GM12878 (cell line): Measurements from ENCODE around the gene FANCD2. TPM values are rescaled to one million over a fixed set of nuclear protein-coding genes. Genes with fewer than 3 reads are reported as not detected.

ENCODE experiments used
- ATAC-seq: fragments of 200-7000 bp; cut with Tn5 transposase; 3 replicates; pipeline ENCODE4 v1.9.1; 2020; ENCODE audit warnings: mild to moderate bottlenecking, moderate library complexity
- BruUV-seq: library from RNA; stranded (reverse); fragments of 400-500 nt; replicated peaks from 2 replicates; lab custom pipeline; 2021; lab: Mats Ljungman, UMichigan
- CTCF ChIA-PET: fragments of 300-600 bp; sonication (Branson Sonifier 250); formaldehyde crosslinking; extraction: SDS; loops from one replicate; lab custom pipeline; 2021; ENCODE audit warnings: inconsistent platforms; lab: Yijun Ruan, JAX
- POLR2A ChIA-PET: fragments of 350-600 bp; formaldehyde crosslinking; extraction: SDS; loops from one replicate; lab custom pipeline; 2021; ENCODE audit warnings: inconsistent platforms; lab: Charles Lee
- RAD21 ChIA-PET: fragments of 300-600 bp; sonication (Branson Sonifier 250); formaldehyde crosslinking; loops from one replicate; lab custom pipeline; 2023; ENCODE audit warnings: antibody characterized with exemption; ENCODE audit not compliant: unreplicated experiment; lab: Charles Lee
- SMC1A ChIA-PET: fragments of 300-600 bp; sonication (Branson Sonifier 250); formaldehyde crosslinking; loops from one replicate; lab custom pipeline; 2023; ENCODE audit not compliant: unreplicated experiment, uncharacterized antibody; lab: Charles Lee
- DNase-seq: peaks from one replicate; pipeline ENCODE4 v3.0.0-alpha.2; 2011; ENCODE audit warnings: low read depth, low spot score
- FAIRE-seq: peaks from 3 replicates; lab custom pipeline; 2011; peaks lifted over from hg19 to GRCh38; lab: Jason Lieb, UNC
- H2AFZ ChIP-seq: 2 replicates; pipeline ENCODE4 v1.6.0; 2011; ENCODE audit warnings: low read depth, low read length, control low read depth; ENCODE audit not compliant: control insufficient read depth
- H3K27ac ChIP-seq: 2 replicates; pipeline ENCODE4 v1.5.1; 2011; ENCODE audit warnings: control low read depth; ENCODE audit not compliant: control insufficient read depth, insufficient read depth
- H3K27me3 ChIP-seq, 2 experiments: replicated peaks in 1 of 2; 2 replicates each; pipeline versions ENCODE4 v1.6.0 to v1.6.1; 2011; ENCODE audit warnings: low read length in 1 of 2; ENCODE audit not compliant: control insufficient read depth in 2 of 2, insufficient read depth in 2 of 2
- H3K36me3 ChIP-seq, 2 experiments: 2 replicates each; pipeline ENCODE4 v1.5.1; 2011; ENCODE audit warnings: low read length in 1 of 2; ENCODE audit not compliant: control insufficient read depth in 2 of 2, insufficient read depth in 2 of 2
- H3K4me1 ChIP-seq: 2 replicates; pipeline ENCODE4 v1.6.1; 2011; ENCODE audit warnings: mild to moderate bottlenecking, low read length, moderate library complexity, mixed read lengths; ENCODE audit not compliant: control insufficient read depth, insufficient read depth
- H3K4me2 ChIP-seq: 2 replicates; pipeline ENCODE4 v1.6.0; 2011; ENCODE audit warnings: control low read depth; ENCODE audit not compliant: control insufficient read depth, insufficient read depth
- H3K4me3 ChIP-seq: fragments of 200-600 bp; sonication (generic); 2 replicates; pipeline ENCODE4 v1.5.1; 2016
- H3K79me2 ChIP-seq: 2 replicates; pipeline ENCODE4 v1.6.0; 2011; ENCODE audit warnings: low read length; ENCODE audit not compliant: control insufficient read depth, insufficient read depth
- H3K9ac ChIP-seq: 2 replicates; pipeline ENCODE4 v1.8.0; 2011; ENCODE audit warnings: low read length, control low read depth, mixed read lengths; ENCODE audit not compliant: control insufficient read depth, insufficient read depth
- H3K9me3 ChIP-seq: replicated peaks from 3 replicates; pipeline ENCODE4 v1.5.1; 2011; ENCODE audit warnings: mild to moderate bottlenecking, low read length; ENCODE audit not compliant: control insufficient read depth, insufficient read depth
- H4K20me1 ChIP-seq: 2 replicates; pipeline ENCODE4 v1.6.0; 2011; ENCODE audit not compliant: control insufficient read depth, insufficient read depth
- BCLAF1 ChIP-seq: fragments of 450-650 bp; IDR thresholded peaks from 2 replicates; pipeline ENCODE4 v1.6.1; 2017; ENCODE audit warnings: antibody characterized with exemption, mild to moderate bottlenecking, moderate library complexity
- SP1 ChIP-seq: IDR thresholded peaks from one replicate; pipeline ENCODE4 v1.6.1; 2011; ENCODE audit warnings: low read depth, low read length
- SPI1 ChIP-seq: IDR thresholded peaks from 2 replicates; pipeline ENCODE4 v1.6.1; 2011; ENCODE audit warnings: low read depth, mild to moderate bottlenecking, low read length, moderate library complexity, borderline replicate concordance; ENCODE audit not compliant: insufficient read depth
- TBL1XR1 ChIP-seq: IDR thresholded peaks from 2 replicates; pipeline ENCODE4 v1.6.1; 2012; ENCODE audit warnings: low read depth, low read length, improper control_type of control experiment
- TCF7 ChIP-seq: IDR thresholded peaks from 2 replicates; pipeline ENCODE4 v1.6.1; 2014; ENCODE audit warnings: antibody characterized with exemption, borderline replicate concordance
- WGBS: methylation state at CpG from one replicate; pipeline ENCODE4 v1.1.6; 2016; ENCODE audit warnings: low lambda C conversion rate; ENCODE audit not compliant: insufficient replicate concordance, insufficient coverage; ENCODE audit errors: missing lambda C conversion rate; 5-methylcytosine and 5-hydroxymethylcytosine counted together
- in situ Hi-C: fragments of 300-500 bp; cut with MboI; formaldehyde crosslinking; loops from 9 replicates; pipeline ENCODE4 v1.14.3; 2018; ENCODE audit warnings: mixed read lengths
- intact Hi-C: fragments of 100-400 bp; cut with micrococcal nuclease; formaldehyde crosslinking; loops from one replicate; pipeline ENCODE4 v1.14.2; 2022; ENCODE audit not compliant: unreplicated experiment
- polyA plus RNA-seq, 11 experiments: library from polyadenylated mRNA; depleted of rRNA in 4 of 11; unstranded in 6 of 11; stranded (reverse) in 5 of 11; fragments of >200 nt; fragmentation: Nextera tagmentation in 4 of 11; fragmentation: Illumina TruSeq in 1 of 11; extraction: Ambion mirVana in 4 of 11; extraction: Trizol in 1 of 11; gene quantifications; 1 replicate in 1 of 11; 2 replicates in 10 of 11; pipeline versions ENCODE4 v1.2.1 to v1.2.3, GENCODE V29; 2011 to 2016; ENCODE audit warnings: inconsistent platforms in 2 of 11, missing spikeins in 2 of 11, low read depth in 1 of 11
- total RNA-seq, 4 experiments: library from RNA; depleted of rRNA in 3 of 4; stranded (reverse); fragments of >200 nt in 3 of 4; fragmentation: Illumina TruSeq in 1 of 4; extraction: Trizol in 1 of 4; gene quantifications; 2 replicates each; pipeline versions ENCODE4 v1.2.1 to v1.2.3, GENCODE V29; 2013 to 2021

The FANCD2 gene
- total and polyA plus RNA-seq, 10 of the 15 experiments (the other 5 are each of a cell fraction or from before 2014, with no cell fraction given), result 37.9 to 72.8 (median 56.2) TPM

- ChIA-PET CTCF (interaction anchor here (0.8 to 1.0 kb wide), 2 partner anchors 75 to 173 kb away, joined by 3 read pairs; no protein-coding TSS in a partner anchor), RAD21 (interaction anchor here (1.6 kb wide), 1 partner anchor 16 kb away, joined by 4 read pairs; no protein-coding TSS in a partner anchor), SMC1A (no interaction called here), POLR2A (interaction anchor here (0.9 kb wide), 1 partner anchor 99 kb away, joined by 4 read pairs; the partner anchor contains the start of gene TATDN2)
- H4K20me1 ChIP-seq, result no peaks in the 10 kb centered on the region
- H3K79me2 ChIP-seq, result peaks cover 30% of the 10 kb centered on the region
- H3K27ac ChIP-seq, result no peak overlapping the region
- intact Hi-C loops, result no loop called here
- H3K9ac ChIP-seq, result no peak overlapping the region
- no peaks in the 10 kb centered on the region for H3K4me1 ChIP-seq
- peak; percentile 33 for ATAC-seq
- TF ChIP-seq SP1 (no peak), SPI1 (peak; percentile 64; the same call in 1 of the 2 replicates)
- no TSS peak for BruUV-seq
- H2AFZ ChIP-seq, result no peak overlapping the region
- no peaks in the 10 kb centered on the region for H3K27me3 ChIP-seq
- no peak for DNase-seq
- in situ Hi-C loops, result no loop called here
- H3K4me3 ChIP-seq, result no peak overlapping the region
- FAIRE-seq, result no peak
- H3K4me2 ChIP-seq, result no peak overlapping the region
- 83% methylated on average over 8 of the region's 8 CpGs for WGBS
- peaks cover 7 to 18% of the 10 kb centered on the region in 2 experiments for H3K36me3 ChIP-seq
- no peaks in the 10 kb centered on the region for H3K9me3 ChIP-seq
These were observed 123.0 kb downstream of the FANCD2 start for GRCh38 chr3:10149226-10149625.

GRCh38 chr3:10150987-10151386 is 124.8 kb downstream of the FANCD2 start:
- in situ Hi-C loops (no loop called here), intact Hi-C loops (no loop called here)
- no peak for FAIRE-seq
- no TSS peak for BruUV-seq
- H3K9ac ChIP-seq, result no peak overlapping the region
- no peak overlapping the region for H3K27ac ChIP-seq
- ChIA-PET CTCF (interaction anchor here (1.7 kb wide), 1 partner anchor 13 kb away, joined by 9 read pairs; no protein-coding TSS in a partner anchor), POLR2A (interaction anchor here (1.2 kb wide), 1 partner anchor 41 kb away, joined by 7 read pairs; no protein-coding TSS in a partner anchor), RAD21 (no interaction called here), SMC1A (interaction anchor here (0.9 to 1.8 kb wide), 4 partner anchors 9 to 22 kb away, joined by 3 to 5 read pairs (median 4); no protein-coding TSS in a partner anchor)
- H3K4me1 ChIP-seq, result no peaks in the 10 kb centered on the region
- no peaks in the 10 kb centered on the region for H3K27me3 ChIP-seq
- H2AFZ ChIP-seq, result no peak overlapping the region
- H3K79me2 ChIP-seq, result peaks cover 13% of the 10 kb centered on the region
- H3K4me2 ChIP-seq, result no peak overlapping the region
- no peaks in the 10 kb centered on the region for H4K20me1 ChIP-seq
- H3K9me3 ChIP-seq, result no peaks in the 10 kb centered on the region
- 79% methylated on average over 6 of the region's 6 CpGs for WGBS
- no peak for DNase-seq
- H3K4me3 ChIP-seq, result no peak overlapping the region
- H3K36me3 ChIP-seq, result peaks cover 7 to 22% of the 10 kb centered on the region in 2 experiments
- no peak for ATAC-seq
- TF ChIP-seq BCLAF1 (no peak), TBL1XR1 (no peak), TCF7 (no peak)
